Measurements from ENCODE around the gene FEZF2.

Gene FEZF2

DNA sequence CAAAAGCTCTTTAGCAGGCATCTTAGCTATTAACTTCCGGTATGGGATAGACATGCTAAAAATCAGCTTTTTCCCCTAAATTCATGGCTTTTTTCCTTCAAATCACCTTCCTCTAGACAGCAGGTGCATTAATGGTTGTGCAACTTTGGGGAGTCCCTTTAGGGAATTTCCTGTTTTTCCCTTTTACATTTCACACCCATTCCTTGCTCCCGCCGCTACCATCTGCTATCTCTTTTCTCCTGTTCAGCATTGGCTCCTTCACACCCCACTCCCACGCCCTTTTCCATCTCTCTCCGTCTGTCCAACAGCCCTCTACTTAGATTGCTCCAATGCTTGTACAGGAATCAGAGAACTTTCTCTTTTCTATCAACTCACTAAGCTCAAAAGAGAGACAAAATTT lies 43.4 kb downstream of the FEZF2 start:
- no peak for DNase-seq (ENCODE audit: low read depth)

GRCh38 chr3:62325896-62326295 lies 47.5 kb downstream of the FEZF2 start:
- no peak for DNase-seq (ENCODE audit: low read depth)

DNA sequence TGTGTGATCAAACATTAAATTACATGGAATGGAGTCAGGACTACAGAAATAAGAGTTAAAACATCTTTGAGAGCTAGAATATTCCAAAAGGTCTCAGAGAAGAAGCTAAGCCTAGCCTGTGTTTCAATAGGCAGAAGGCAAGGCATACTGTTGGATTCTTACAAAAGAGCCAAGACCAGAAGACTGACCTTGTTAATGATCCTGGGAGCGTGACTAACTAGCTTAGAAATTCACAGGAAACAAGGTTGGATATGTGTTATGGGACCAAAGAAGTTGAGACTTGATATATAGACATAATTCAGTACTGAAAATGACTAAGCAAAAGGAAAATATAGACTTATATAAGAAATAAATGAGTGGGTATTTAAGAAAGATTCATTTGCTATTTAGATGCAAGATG lies 50.1 kb downstream of the FEZF2 start:
- no peak for DNase-seq (ENCODE audit: low read depth)
